H9 (cell line): ENCODE measurements around the gene SHPK. TPM values are rescaled to one million over a fixed set of nuclear protein-coding genes. Genes with fewer than 3 reads are reported as not detected.

Source experiments
- DNase-seq: peaks from one replicate; pipeline ENCODE4 v3.0.0-alpha.2; 2017
- H2AFZ ChIP-seq: one replicate; pipeline ENCODE4 v1.6.1; 2013; ENCODE audit warnings: mild to moderate bottlenecking, low read length, control low read depth, moderate library complexity
- H2AK5ac ChIP-seq: 2 replicates; pipeline ENCODE4 v1.6.1; 2013; ENCODE audit warnings: low read length, control low read depth, mixed read lengths; ENCODE audit not compliant: insufficient read length
- H2BK120ac ChIP-seq: one replicate; pipeline ENCODE4 v1.6.1; 2013; ENCODE audit warnings: low read depth, mild to moderate bottlenecking, low read length, control low read depth, inconsistent platforms; ENCODE audit not compliant: poor library complexity, severe bottlenecking
- H2BK12ac ChIP-seq: 2 replicates; pipeline ENCODE4 v1.6.1; 2013; ENCODE audit warnings: low read length, control low read depth, mixed read lengths, low read depth; ENCODE audit not compliant: insufficient read length
- H2BK15ac ChIP-seq: 2 replicates; pipeline ENCODE4 v1.6.1; 2013; ENCODE audit warnings: low read depth, low read length, control low read depth
- H2BK20ac ChIP-seq: one replicate; pipeline ENCODE4 v1.6.1; 2013; ENCODE audit warnings: low read depth, mild to moderate bottlenecking, low read length, control low read depth, inconsistent platforms; ENCODE audit not compliant: poor library complexity, severe bottlenecking
- H2BK5ac ChIP-seq: 2 replicates; pipeline ENCODE4 v1.6.1; 2013; ENCODE audit warnings: low read length, control low read depth, mixed read lengths; ENCODE audit not compliant: insufficient read length
- H3K14ac ChIP-seq: 2 replicates; pipeline ENCODE4 v1.6.1; 2013; ENCODE audit warnings: low read length, control low read depth; ENCODE audit not compliant: insufficient read depth
- H3K18ac ChIP-seq: 2 replicates; pipeline ENCODE4 v1.6.1; 2013; ENCODE audit warnings: low read depth, mild to moderate bottlenecking, mixed read lengths, low read length, control low read depth; ENCODE audit not compliant: insufficient read length
- H3K23ac ChIP-seq: 2 replicates; pipeline ENCODE4 v1.6.1; 2013; ENCODE audit warnings: low read length, control low read depth, mixed read lengths, low read depth; ENCODE audit not compliant: insufficient read length
- H3K23me2 ChIP-seq: 2 replicates; pipeline ENCODE4 v1.6.1; 2013; ENCODE audit warnings: low read depth, mild to moderate bottlenecking, mixed read lengths, low read length, control low read depth; ENCODE audit not compliant: insufficient read length, poor library complexity, severe bottlenecking
- H3K27ac ChIP-seq: 2 replicates; pipeline ENCODE4 v1.5.1; 2013; ENCODE audit warnings: low read length, control low read depth, mixed read lengths, low read depth; ENCODE audit not compliant: insufficient read length
- H3K27me3 ChIP-seq: 2 replicates; pipeline ENCODE4 v1.6.1; 2013; ENCODE audit warnings: low read length, control low read depth, inconsistent platforms; ENCODE audit not compliant: insufficient read depth
- H3K4ac ChIP-seq: 2 replicates; pipeline ENCODE4 v1.6.1; 2013; ENCODE audit warnings: low read depth, mild to moderate bottlenecking, control low read depth, inconsistent platforms, low read length, moderate library complexity
- H3K4me1 ChIP-seq: 2 replicates; pipeline ENCODE4 v1.6.1; 2013; ENCODE audit warnings: low read length, control low read depth, inconsistent platforms; ENCODE audit not compliant: insufficient read depth
- H3K4me2 ChIP-seq: 2 replicates; pipeline ENCODE4 v1.6.1; 2013; ENCODE audit warnings: low read length, control low read depth, mixed read lengths; ENCODE audit not compliant: insufficient read length, insufficient read depth
- H3K56ac ChIP-seq: 2 replicates; pipeline ENCODE4 v1.6.1; 2013; ENCODE audit warnings: low read depth, mild to moderate bottlenecking, mixed read lengths, low read length, control low read depth; ENCODE audit not compliant: insufficient read length
- H3K79me1 ChIP-seq: 2 replicates; pipeline ENCODE4 v1.6.1; 2013; ENCODE audit warnings: low read depth, mild to moderate bottlenecking, moderate library complexity, low read length, control low read depth, inconsistent platforms; ENCODE audit not compliant: insufficient read depth, poor library complexity, severe bottlenecking
- H3K79me2 ChIP-seq: 2 replicates; pipeline ENCODE4 v1.6.1; 2013; ENCODE audit warnings: low read length, control low read depth, inconsistent platforms; ENCODE audit not compliant: insufficient read depth
- H3K9ac ChIP-seq: 2 replicates; pipeline ENCODE4 v1.6.1; 2013; ENCODE audit warnings: low read length, control low read depth, mixed read lengths; ENCODE audit not compliant: insufficient read length; ENCODE audit errors: extremely low read depth
- H3K9me3 ChIP-seq: one replicate; pipeline ENCODE4 v1.6.1; 2013; ENCODE audit warnings: low read depth, low read length, inconsistent platforms; ENCODE audit not compliant: control insufficient read depth
- H3T11ph ChIP-seq: one replicate; pipeline ENCODE4 v1.6.1; 2013; ENCODE audit warnings: mild to moderate bottlenecking, low read length, control low read depth, inconsistent platforms
- H4K20me1 ChIP-seq: one replicate; pipeline ENCODE4 v1.6.1; 2013; ENCODE audit not compliant: control insufficient read depth, insufficient read length, insufficient read depth
- H4K5ac ChIP-seq: 2 replicates; pipeline ENCODE4 v1.6.1; 2013; ENCODE audit warnings: low read depth, mild to moderate bottlenecking, mixed read lengths, low read length, control low read depth; ENCODE audit not compliant: insufficient read length
- H4K8ac ChIP-seq: replicated peaks from 2 replicates; pipeline ENCODE4 v1.6.1; 2013; ENCODE audit warnings: low read length, control low read depth, mixed read lengths, low read depth; ENCODE audit not compliant: insufficient read length
- H4K91ac ChIP-seq: 2 replicates; pipeline ENCODE4 v1.6.1; 2013; ENCODE audit warnings: low read depth, mild to moderate bottlenecking, moderate library complexity, mixed read lengths, low read length, control low read depth; ENCODE audit not compliant: insufficient read length
- H3K27ac Mint-ChIP-seq, 3 experiments: 2 replicates in 2 of 3; 3 replicates in 1 of 3; pipeline ENCODE4 v1.8.0; 2020 to 2021; ENCODE audit warnings: mixed read lengths in 3 of 3, mild to moderate bottlenecking in 1 of 3, moderate library complexity in 1 of 3
- H3K27me3 Mint-ChIP-seq: 2 replicates; pipeline ENCODE4 v1.8.0; 2021; ENCODE audit warnings: low read depth, mild to moderate bottlenecking, moderate library complexity, mixed read lengths
- H3K36me3 Mint-ChIP-seq, 3 experiments: 2 replicates in 2 of 3; 3 replicates in 1 of 3; pipeline ENCODE4 v1.8.0; 2020 to 2021; ENCODE audit warnings: low read depth in 3 of 3, mixed read lengths in 3 of 3; ENCODE audit not compliant: insufficient read depth in 1 of 3
- H3K4me1 Mint-ChIP-seq, 2 experiments: 2 replicates each; pipeline ENCODE4 v1.8.0; 2020; ENCODE audit warnings: mixed read lengths in 2 of 2
- H3K4me3 Mint-ChIP-seq, 2 experiments: 2 replicates in 1 of 2; 3 replicates in 1 of 2; pipeline ENCODE4 v1.8.0; 2020 to 2021; ENCODE audit warnings: mild to moderate bottlenecking in 2 of 2, mixed read lengths in 2 of 2, moderate library complexity in 1 of 2
- H3K9me3 Mint-ChIP-seq, 2 experiments: 2 replicates in 1 of 2; 3 replicates in 1 of 2; pipeline ENCODE4 v1.8.0; 2020; ENCODE audit warnings: mild to moderate bottlenecking in 2 of 2, mixed read lengths in 2 of 2, moderate library complexity in 1 of 2
- WGBS: extraction: QIAGEN DNeasy Blood & Tissue Kit; methylation state at CpG from one replicate; pipeline ENCODE4 v1.1.7; 2013; ENCODE audit warnings: missing lambda C conversion rate, low lambda C conversion rate, mixed read lengths; ENCODE audit not compliant: insufficient read length; ENCODE audit errors: extremely low coverage; 5-methylcytosine and 5-hydroxymethylcytosine counted together
- total RNA-seq: library from RNA; stranded (reverse); gene quantifications from 2 replicates; pipeline ENCODE4 v1.2.1, GENCODE V29; 2021
- TF ChIP-seq, protein P1 (sequence below): fragments of 200-600 bp; sonication (generic); conservative IDR thresholded peaks from 3 replicates; pipeline ENCODE4 v1.8.0; 2021; ENCODE audit warnings: antibody characterized with exemption, mild to moderate bottlenecking

The SHPK gene
- total RNA-seq, 1 experiment from 2014 or later = 27.0 TPM

DNA sequence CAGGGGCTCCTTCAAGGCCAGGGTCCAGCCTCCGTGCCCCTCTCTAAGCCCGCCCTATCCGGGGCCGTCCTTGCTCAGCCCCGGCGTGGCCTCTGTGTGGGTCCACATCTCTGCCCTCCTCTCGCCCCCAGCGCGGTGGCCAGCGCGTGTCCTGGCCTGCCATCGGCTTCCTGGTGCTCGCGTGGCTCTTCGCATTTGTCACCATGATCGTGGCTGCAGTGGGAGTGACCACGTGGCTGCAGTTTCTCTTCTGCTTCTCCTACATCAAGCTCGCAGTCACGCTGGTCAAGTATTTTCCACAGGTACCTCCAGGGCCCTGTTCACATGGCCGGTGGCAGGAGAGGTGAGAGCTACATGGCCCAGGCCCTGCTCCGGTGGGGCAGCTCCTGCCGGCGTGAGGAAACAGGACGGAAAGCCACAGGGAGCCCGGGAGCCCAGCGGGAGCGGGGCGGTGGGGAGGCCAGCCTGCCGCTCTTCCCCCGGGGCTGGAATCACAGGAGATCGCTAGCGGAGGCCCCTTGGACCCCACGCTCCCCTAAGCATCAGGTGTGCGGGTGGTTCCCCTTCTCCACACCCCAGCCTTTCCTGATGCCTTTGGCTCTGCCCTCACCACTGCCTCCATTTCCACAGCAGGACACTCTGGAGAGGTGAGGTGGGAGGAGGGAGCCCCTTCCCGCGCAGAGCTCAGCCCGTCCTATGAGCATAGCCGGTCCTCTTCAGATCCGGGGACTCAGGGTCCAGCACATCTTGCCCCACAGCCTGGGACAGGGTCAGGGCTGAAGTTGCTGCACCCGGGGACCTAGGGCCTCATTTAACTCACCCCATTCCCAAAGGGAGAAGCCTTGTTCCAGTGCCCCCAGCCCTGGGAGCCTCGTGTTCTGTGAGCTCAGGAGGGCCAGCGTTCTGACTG lies 22.1 kb upstream of the SHPK start:
- Histone ChIP-seq H3K27ac (no peak overlapping the region), H3K23me2 (no peaks in the 10 kb centered on the region), H4K20me1 (no peaks in the 10 kb centered on the region), H3K27me3 (no peaks in the 10 kb centered on the region), H3K79me1 (no peaks in the 10 kb centered on the region), H3K9ac (no peak overlapping the region), H2AFZ (no peak overlapping the region), H2AK5ac (no peak overlapping the region), H3K4ac (no peak overlapping the region), H3K9me3 (no peaks in the 10 kb centered on the region), H2BK20ac (no peak overlapping the region), H4K5ac (no peak overlapping the region), H3K4me2 (no peak overlapping the region), H3K79me2 (no peaks in the 10 kb centered on the region), H3K4me1 (no peaks in the 10 kb centered on the region), H3K23ac (no peak overlapping the region), H4K91ac (no peak overlapping the region), H2BK120ac (no peak overlapping the region), H4K8ac (no peak overlapping the region), H3T11ph (no peak overlapping the region), H2BK15ac (no peak overlapping the region), H3K14ac (no peak overlapping the region; the same call in 1 of the 2 replicates), H2BK5ac (no peak overlapping the region), H2BK12ac (no peak overlapping the region), H3K18ac (no peak overlapping the region), H3K56ac (no peak overlapping the region)
- no peak overlapping the region for H3K4me3 Mint-ChIP-seq
- no peaks in the 10 kb centered on the region for H3K9me3 Mint-ChIP-seq
- H3K27me3 Mint-ChIP-seq = no peaks in the 10 kb centered on the region
- peaks cover 2 to 22% (median 3%) of the 10 kb centered on the region in 3 experiments; a peak in 4 of 7 replicates for H3K36me3 Mint-ChIP-seq
- peak overlapping the region in 2 of 3 experiments; percentile 23 to 81; a peak in 2 of 7 replicates for H3K27ac Mint-ChIP-seq
- peaks cover 8 to 12% of the 10 kb centered on the region in 2 experiments for H3K4me1 Mint-ChIP-seq
- peak; percentile 37 for DNase-seq
- WGBS = no CpG with 5 or more reads among the region's 42 CpGs
- TF ChIP-seq, protein P1, sequence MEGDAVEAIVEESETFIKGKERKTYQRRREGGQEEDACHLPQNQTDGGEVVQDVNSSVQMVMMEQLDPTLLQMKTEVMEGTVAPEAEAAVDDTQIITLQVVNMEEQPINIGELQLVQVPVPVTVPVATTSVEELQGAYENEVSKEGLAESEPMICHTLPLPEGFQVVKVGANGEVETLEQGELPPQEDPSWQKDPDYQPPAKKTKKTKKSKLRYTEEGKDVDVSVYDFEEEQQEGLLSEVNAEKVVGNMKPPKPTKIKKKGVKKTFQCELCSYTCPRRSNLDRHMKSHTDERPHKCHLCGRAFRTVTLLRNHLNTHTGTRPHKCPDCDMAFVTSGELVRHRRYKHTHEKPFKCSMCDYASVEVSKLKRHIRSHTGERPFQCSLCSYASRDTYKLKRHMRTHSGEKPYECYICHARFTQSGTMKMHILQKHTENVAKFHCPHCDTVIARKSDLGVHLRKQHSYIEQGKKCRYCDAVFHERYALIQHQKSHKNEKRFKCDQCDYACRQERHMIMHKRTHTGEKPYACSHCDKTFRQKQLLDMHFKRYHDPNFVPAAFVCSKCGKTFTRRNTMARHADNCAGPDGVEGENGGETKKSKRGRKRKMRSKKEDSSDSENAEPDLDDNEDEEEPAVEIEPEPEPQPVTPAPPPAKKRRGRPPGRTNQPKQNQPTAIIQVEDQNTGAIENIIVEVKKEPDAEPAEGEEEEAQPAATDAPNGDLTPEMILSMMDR = no peak
